CD14-positive monocyte (primary cell): Measurements from ENCODE around the gene FOXA3. TPM values are rescaled to one million over a fixed set of nuclear protein-coding genes. Genes with fewer than 3 reads are reported as not detected.

ENCODE experiments used
- DNase-seq, 3 donors: peaks; one replicate each; pipeline ENCODE4 v3.0.0-alpha.2; 2011 to 2022
- H2AFZ ChIP-seq: 2 replicates; pipeline ENCODE4 v1.6.0; 2012; ENCODE audit warnings: mild to moderate bottlenecking, low read depth, low read length, inconsistent platforms; ENCODE audit not compliant: insufficient read depth, poor library complexity, severe bottlenecking
- H3K27ac ChIP-seq, 2 donors: 1 replicate in 1 of 2; 2 replicates in 1 of 2; pipeline ENCODE4 v1.5.1; 2012 to 2013; ENCODE audit warnings: low read length in 2 of 2, control low read depth in 1 of 2, inconsistent platforms in 1 of 2, low read depth in 1 of 2, mild to moderate bottlenecking in 1 of 2
- H3K27me3 ChIP-seq, 2 donors: one replicate each; pipeline versions ENCODE4 v1.6.0 to v1.6.1; 2011 to 2013; ENCODE audit warnings: low read length in 2 of 2; ENCODE audit not compliant: control insufficient read depth in 2 of 2, insufficient read depth in 2 of 2
- H3K36me3 ChIP-seq, 2 donors: replicated peaks in 1 of 2; 1 replicate in 1 of 2; 2 replicates in 1 of 2; pipeline versions ENCODE4 v1.5.1 to v1.6.1; 2012 to 2013; ENCODE audit warnings: low read length in 2 of 2, control low read depth in 1 of 2, inconsistent platforms in 1 of 2, mild to moderate bottlenecking in 1 of 2; ENCODE audit not compliant: insufficient read depth in 2 of 2, control insufficient read depth in 1 of 2
- H3K4me1 ChIP-seq, 2 donors: 1 replicate in 1 of 2; 2 replicates in 1 of 2; pipeline versions ENCODE4 v1.5.1 to v1.6.1; 2012 to 2013; ENCODE audit warnings: low read length in 2 of 2, control low read depth in 1 of 2, inconsistent platforms in 1 of 2, mild to moderate bottlenecking in 1 of 2, moderate library complexity in 1 of 2; ENCODE audit not compliant: insufficient read depth in 2 of 2, control insufficient read depth in 1 of 2
- H3K4me2 ChIP-seq: replicated peaks from 2 replicates; pipeline ENCODE3; 2012; ENCODE audit warnings: low read length, moderate library complexity, mild to moderate bottlenecking; ENCODE audit not compliant: poor library complexity, severe bottlenecking; ENCODE audit errors: extremely low read depth
- H3K4me3 ChIP-seq, 3 experiments: fragments of 200-600 bp in 1 of 3; sonication (generic) in 1 of 3; replicated peaks in 1 of 3; 1 replicate in 2 of 3; 2 replicates in 1 of 3; pipeline ENCODE4 v1.5.1; 2011 to 2013; ENCODE audit warnings: low read length in 3 of 3, mild to moderate bottlenecking in 3 of 3, control low read depth in 2 of 3, low read depth in 2 of 3, inconsistent platforms in 1 of 3, moderate library complexity in 1 of 3
- H3K79me2 ChIP-seq: 2 replicates; pipeline ENCODE4 v1.6.0; 2012; ENCODE audit warnings: mild to moderate bottlenecking, control low read depth, inconsistent platforms, low read length, moderate library complexity; ENCODE audit not compliant: insufficient read depth
- H3K9ac ChIP-seq: 2 replicates; pipeline ENCODE4 v1.6.0; 2017; ENCODE audit warnings: low read length, mild to moderate bottlenecking; ENCODE audit not compliant: insufficient read depth, poor library complexity, severe bottlenecking
- H3K9me3 ChIP-seq, 2 donors: replicated peaks in 1 of 2; 1 replicate in 1 of 2; 2 replicates in 1 of 2; pipeline versions ENCODE4 v1.5.1 to v1.6.1; 2012 to 2013; ENCODE audit warnings: low read length in 2 of 2, control low read depth in 1 of 2; ENCODE audit not compliant: control insufficient read depth in 1 of 2, insufficient read depth in 1 of 2
- H4K20me1 ChIP-seq: 2 replicates; pipeline ENCODE4 v1.6.0; 2012; ENCODE audit warnings: mild to moderate bottlenecking, low read length, control low read depth, moderate library complexity; ENCODE audit not compliant: insufficient read depth
- H3K27ac Mint-ChIP-seq, 7 donors: one replicate each; pipeline ENCODE4 v1.8.0; 2020; ENCODE audit warnings: mild to moderate bottlenecking in 7 of 7, mixed read lengths in 7 of 7, moderate library complexity in 6 of 7, inconsistent platforms in 2 of 7
- H3K27me3 Mint-ChIP-seq, 3 donors: one replicate each; pipeline ENCODE4 v1.8.0; 2021 to 2022; ENCODE audit warnings: low read depth in 3 of 3, mild to moderate bottlenecking in 3 of 3, mixed read lengths in 3 of 3, moderate library complexity in 3 of 3, inconsistent platforms in 1 of 3
- H3K36me3 Mint-ChIP-seq, 2 donors: one replicate each; pipeline ENCODE4 v1.8.0; 2020; ENCODE audit warnings: mixed read lengths in 2 of 2, inconsistent platforms in 1 of 2, mild to moderate bottlenecking in 1 of 2
- H3K4me1 Mint-ChIP-seq: one replicate; pipeline ENCODE4 v1.8.0; 2020; ENCODE audit warnings: mild to moderate bottlenecking, mixed read lengths
- H3K4me3 Mint-ChIP-seq, 2 donors: one replicate each; pipeline ENCODE4 v1.8.0; 2020; ENCODE audit warnings: mild to moderate bottlenecking in 2 of 2, mixed read lengths in 2 of 2, moderate library complexity in 1 of 2
- H3K9me3 Mint-ChIP-seq, 7 donors: one replicate each; pipeline ENCODE4 v1.8.0; 2020 to 2022; ENCODE audit warnings: mixed read lengths in 7 of 7, mild to moderate bottlenecking in 6 of 7, moderate library complexity in 6 of 7, inconsistent platforms in 2 of 7
- CTCF ChIP-seq: fragments of 200-600 bp; IDR thresholded peaks from one replicate; pipeline ENCODE4 v1.8.0; 2022; ENCODE audit warnings: antibody characterized with exemption, mild to moderate bottlenecking
- WGBS: methylation state at CpG from one replicate; pipeline ENCODE4 v1.1.5; 2013; ENCODE audit warnings: missing lambda C conversion rate; ENCODE audit not compliant: insufficient coverage; 5-methylcytosine and 5-hydroxymethylcytosine counted together
- intact Hi-C, 2 donors: fragments of 100-400 bp; cut with micrococcal nuclease; formaldehyde crosslinking; loops; one replicate each; pipeline versions ENCODE4 v1.15.0 to v1.15.1; 2023
- polyA plus RNA-seq, 3 donors: library from polyadenylated mRNA; depleted of rRNA in 1 of 3; unstranded in 2 of 3; stranded (reverse) in 1 of 3; fragments of 300-500 nt in 2 of 3; fragments of >200 nt in 1 of 3; fragmentation: Illumina TruSeq in 2 of 3; gene quantifications; 1 replicate in 2 of 3; 2 replicates in 1 of 3; pipeline ENCODE4 v1.2.3, GENCODE V29; 2012 to 2021

Gene FOXA3
- polyA plus RNA-seq, 3 donors, result not detected

- Histone ChIP-seq H3K9me3 (no peaks in the 10 kb centered on the region), H3K79me2 (peaks cover 11% of the 10 kb centered on the region), H3K36me3 (no peaks in the 10 kb centered on the region), H3K4me1 (peaks cover 20 to 30% of the 10 kb centered on the region in 2 donors), H4K20me1 (peaks cover 26% of the 10 kb centered on the region), H3K27ac (no peak overlapping the region), H3K4me3 (no peak overlapping the region), H3K9ac (no peak overlapping the region), H2AFZ (no peak overlapping the region), H3K4me2 (no peak overlapping the region), H3K27me3 (peaks cover 23 to 62% of the 10 kb centered on the region in 2 donors)
- no peak for DNase-seq
- WGBS, result 77% methylated on average over 2 of the region's 2 CpGs
- peaks cover 47 to 59% (median 52%) of the 10 kb centered on the region in 3 donors for H3K27me3 Mint-ChIP-seq
- no peak for TF ChIP-seq CTCF
- H3K4me3 Mint-ChIP-seq, result no peak overlapping the region
- intact Hi-C loops, result loop anchor here (5.0 kb wide), 1 partner anchor 63 kb away; the partner anchor contains the start of gene RSPH6A (in 2 of the 2)
- H3K4me1 Mint-ChIP-seq, result peaks cover 22% of the 10 kb centered on the region
- H3K36me3 Mint-ChIP-seq, result peaks cover 0 to 4% of the 10 kb centered on the region in 2 donors
- H3K9me3 Mint-ChIP-seq, result peaks cover 0 to 10% (median 0%) of the 10 kb centered on the region in 7 donors
- peak overlapping the region in 1 of 7 donors; percentile 36 for H3K27ac Mint-ChIP-seq
Observed at GRCh38 chr19:45879971-45880370, 15.8 kb downstream of the FOXA3 start.

- H3K27me3 ChIP-seq, result peaks cover 13 to 49% of the 10 kb centered on the region in 2 donors
- intact Hi-C loops, result loop anchor here (5.0 kb wide), 1 partner anchor 64 kb away; the partner anchor contains the start of gene RSPH6A (in 2 of the 2)
- no peak overlapping the region for H3K27ac Mint-ChIP-seq
- H3K9me3 ChIP-seq, result no peaks in the 10 kb centered on the region
- no peak for TF ChIP-seq CTCF
- H3K4me1 ChIP-seq, result peaks cover 27 to 40% of the 10 kb centered on the region in 2 donors
- no peak for DNase-seq
- no peak overlapping the region for H3K27ac ChIP-seq
- no peak overlapping the region for H3K9ac ChIP-seq
- peak overlapping the region in 1 of 2 donors; percentile 30 for H3K4me3 Mint-ChIP-seq
- H3K9me3 Mint-ChIP-seq, result peaks cover 0 to 8% (median 0%) of the 10 kb centered on the region in 7 donors
- WGBS, result 96% methylated on average over 10 of the region's 10 CpGs
- H3K4me1 Mint-ChIP-seq, result peaks cover 20% of the 10 kb centered on the region
- peaks cover 0 to 2% of the 10 kb centered on the region in 2 donors for H3K36me3 Mint-ChIP-seq
- H4K20me1 ChIP-seq, result peaks cover 29% of the 10 kb centered on the region
- no peaks in the 10 kb centered on the region for H3K36me3 ChIP-seq
- no peak overlapping the region for H3K4me2 ChIP-seq
- no peak overlapping the region for H3K4me3 ChIP-seq
- no peak overlapping the region for H2AFZ ChIP-seq
- H3K79me2 ChIP-seq, result peaks cover 13% of the 10 kb centered on the region
- peaks cover 36 to 45% (median 39%) of the 10 kb centered on the region in 3 donors for H3K27me3 Mint-ChIP-seq
Observed at GRCh38 chr19:45881082-45881908, 17.2 kb downstream of the FOXA3 start.
